GM18502 (cell line): ENCODE results near the gene CRYBB1.

Experiments
- ATAC-seq: cut with Tn5 transposase; IDR thresholded peaks from one replicate; pipeline ENCODE4 v1.9.1; 2021; ENCODE audit warnings: mild to moderate bottlenecking; ENCODE audit not compliant: unreplicated experiment, poor library complexity

CRYBB1 gene

GRCh38 chr22:26617271-26618199 lies at the start of gene CRYBB1:
Gene CRYBB1 (minus strand): TSS chr22:26618027. CDS start chr22:26616319, 1,708 bp downstream.
- ATAC-seq, result no peak

GRCh38 chr22:26667140-26667539 lies 49.3 kb upstream of the CRYBB1 start:
- ATAC-seq, result no peak

GRCh38 chr22:26665813-26666231 lies 48.0 kb upstream of the CRYBB1 start:
- ATAC-seq, result peak; percentile 30

GRCh38 chr22:26663374-26663923 lies 45.6 kb upstream of the CRYBB1 start:
- no peak for ATAC-seq

- no peak for ATAC-seq
Observed at GRCh38 chr22:26662160-26662559, 44.3 kb upstream of the CRYBB1 start.

- ATAC-seq, result no peak
Observed at GRCh38 chr22:26660961-26661578, 43.2 kb upstream of the CRYBB1 start.

- ATAC-seq, result no peak
Observed at GRCh38 chr22:26660356-26660755, 42.5 kb upstream of the CRYBB1 start.

- peak; percentile 81 for ATAC-seq
Observed at GRCh38 chr22:26658671-26659478, 41.0 kb upstream of the CRYBB1 start.

- ATAC-seq, result no peak
Observed at GRCh38 chr22:26658161-26658560, 40.3 kb upstream of the CRYBB1 start.

- ATAC-seq, result no peak
Observed at GRCh38 chr22:26656891-26657851, 39.3 kb upstream of the CRYBB1 start, which contains the start of gene MIAT. Gene MIAT (plus strand): TSS chr22:26657588.

GRCh38 chr22:26651815-26652214 lies 34.0 kb upstream of the CRYBB1 start:
- no peak for ATAC-seq

GRCh38 chr22:26650722-26651421 lies 33.0 kb upstream of the CRYBB1 start:
- no peak for ATAC-seq

GRCh38 chr22:26648528-26649388 lies 30.9 kb upstream of the CRYBB1 start:
- ATAC-seq, result no peak

- no peak for ATAC-seq
Observed at GRCh38 chr22:26648011-26648497, 30.2 kb upstream of the CRYBB1 start.

- no peak for ATAC-seq
Observed at GRCh38 chr22:26646158-26646557, 28.3 kb upstream of the CRYBB1 start.

- no peak for ATAC-seq
Observed at GRCh38 chr22:26643418-26644100, 25.7 kb upstream of the CRYBB1 start.
